ENCODE data around the gene RMI2.

- no peak for TF ChIP-seq YY1 (IDR thresholded peaks at IDR 0.05)
- no peak for TF ChIP-seq CTCF (IDR thresholded peaks at IDR 0.05; ENCODE audit: low read depth, low read length, missing input control)
- TF ChIP-seq RXRA (IDR thresholded peaks at IDR 0.05) = no peak
- TF ChIP-seq EGR1 (IDR thresholded peaks at IDR 0.05; ENCODE audit: low read depth in 2 of 2) = no peak
- no peak for TF ChIP-seq ZBTB33 (IDR thresholded peaks at IDR 0.05)
- TF ChIP-seq MAX (IDR thresholded peaks at IDR 0.05) = no peak
- TF ChIP-seq SP1 (IDR thresholded peaks at IDR 0.05) = no peak
- no peak for TF ChIP-seq REST (IDR thresholded peaks at IDR 0.05)
- no peak for TF ChIP-seq ATF3 (IDR thresholded peaks at IDR 0.05)
- TF ChIP-seq RAD21 (IDR thresholded peaks at IDR 0.05) = no peak
These were observed 49.6 kb upstream of the RMI2 start for GRCh38 chr16:11295672-11296071.

Data from liver (tissue), 3 donors.